Measurements from ENCODE around the gene MAPT. TPM values are rescaled to one million over a fixed set of nuclear protein-coding genes. Genes with fewer than 3 reads are reported as not detected.
A peak's percentile ranks its signal among the peaks of the same experiment; 100 is the strongest.

Gene MAPT
- total and polyA plus RNA-seq, 2 of the 13 experiments (the other 11 are each of a cell fraction or from before 2014, with no cell fraction given), result 2.1 to 2.8 TPM

DNA sequence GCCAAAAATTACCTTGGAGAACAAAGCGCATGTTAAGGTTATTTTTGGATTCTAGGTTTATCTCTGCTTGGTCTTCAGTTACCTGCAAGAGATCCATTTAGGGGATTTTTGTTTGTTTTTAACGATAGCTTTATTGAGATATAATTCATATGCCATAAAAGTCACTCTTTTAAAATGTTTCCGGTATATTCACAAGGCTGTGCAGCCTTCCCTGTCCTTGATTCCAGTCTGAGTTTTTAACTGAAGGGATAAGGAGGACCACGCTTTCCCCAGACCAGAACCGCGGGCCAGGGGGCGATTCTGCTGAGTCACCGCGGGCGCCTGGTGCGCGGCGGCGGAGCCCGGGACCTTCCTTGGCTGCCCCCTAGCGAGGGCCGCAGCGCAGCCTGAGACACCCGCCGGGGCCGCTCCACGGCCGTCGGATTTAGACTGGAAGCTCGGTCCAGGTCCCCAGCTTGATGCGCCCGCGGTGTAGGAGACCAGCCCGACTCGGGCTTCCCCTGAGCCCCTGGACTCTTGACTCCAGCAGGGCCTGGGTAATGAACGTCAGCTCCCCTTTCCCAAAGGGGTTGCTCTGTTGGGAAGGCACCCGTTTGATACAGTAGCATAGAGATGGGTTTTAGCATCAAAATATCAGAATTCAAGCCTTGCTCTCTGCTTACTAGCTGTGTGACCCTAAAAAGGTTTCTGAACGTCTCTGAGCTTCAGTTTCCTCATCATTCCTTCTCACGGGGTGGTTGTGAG is 54.7 kb downstream of the MAPT start (continued):
- TF ChIP-seq ZNF501 (CRISPR knock-in tag; IDR thresholded peaks at IDR 0.05), result peak; percentile 87
- TF ChIP-seq RBFOX2 (IDR thresholded peaks at IDR 0.05; ENCODE audit: low read depth, low read length), result 0 out of 2 replicates have a peak, but pooled peaks have one; percentile 52
- TF ChIP-seq FOXP1 (IDR thresholded peaks at IDR 0.05), result no peak
- no peak for TF ChIP-seq FOXP1 (CRISPR knock-in tag; IDR thresholded peaks at IDR 0.05)
- TF ChIP-seq, protein P1, sequence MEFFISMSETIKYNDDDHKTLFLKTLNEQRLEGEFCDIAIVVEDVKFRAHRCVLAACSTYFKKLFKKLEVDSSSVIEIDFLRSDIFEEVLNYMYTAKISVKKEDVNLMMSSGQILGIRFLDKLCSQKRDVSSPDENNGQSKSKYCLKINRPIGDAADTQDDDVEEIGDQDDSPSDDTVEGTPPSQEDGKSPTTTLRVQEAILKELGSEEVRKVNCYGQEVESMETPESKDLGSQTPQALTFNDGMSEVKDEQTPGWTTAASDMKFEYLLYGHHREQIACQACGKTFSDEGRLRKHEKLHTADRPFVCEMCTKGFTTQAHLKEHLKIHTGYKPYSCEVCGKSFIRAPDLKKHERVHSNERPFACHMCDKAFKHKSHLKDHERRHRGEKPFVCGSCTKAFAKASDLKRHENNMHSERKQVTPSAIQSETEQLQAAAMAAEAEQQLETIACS (CRISPR knock-in tag; IDR thresholded peaks at IDR 0.05), result peak; percentile 72; the same call in 1 of the 2 replicates
- TF ChIP-seq FOXM1 (CRISPR knock-in tag; IDR thresholded peaks at IDR 0.05), result no peak
- no peak for TF ChIP-seq PHF5A (CRISPR knock-in tag; IDR thresholded peaks at IDR 0.05; ENCODE audit: low read depth, unreplicated experiment)
- TF ChIP-seq, protein P2, sequence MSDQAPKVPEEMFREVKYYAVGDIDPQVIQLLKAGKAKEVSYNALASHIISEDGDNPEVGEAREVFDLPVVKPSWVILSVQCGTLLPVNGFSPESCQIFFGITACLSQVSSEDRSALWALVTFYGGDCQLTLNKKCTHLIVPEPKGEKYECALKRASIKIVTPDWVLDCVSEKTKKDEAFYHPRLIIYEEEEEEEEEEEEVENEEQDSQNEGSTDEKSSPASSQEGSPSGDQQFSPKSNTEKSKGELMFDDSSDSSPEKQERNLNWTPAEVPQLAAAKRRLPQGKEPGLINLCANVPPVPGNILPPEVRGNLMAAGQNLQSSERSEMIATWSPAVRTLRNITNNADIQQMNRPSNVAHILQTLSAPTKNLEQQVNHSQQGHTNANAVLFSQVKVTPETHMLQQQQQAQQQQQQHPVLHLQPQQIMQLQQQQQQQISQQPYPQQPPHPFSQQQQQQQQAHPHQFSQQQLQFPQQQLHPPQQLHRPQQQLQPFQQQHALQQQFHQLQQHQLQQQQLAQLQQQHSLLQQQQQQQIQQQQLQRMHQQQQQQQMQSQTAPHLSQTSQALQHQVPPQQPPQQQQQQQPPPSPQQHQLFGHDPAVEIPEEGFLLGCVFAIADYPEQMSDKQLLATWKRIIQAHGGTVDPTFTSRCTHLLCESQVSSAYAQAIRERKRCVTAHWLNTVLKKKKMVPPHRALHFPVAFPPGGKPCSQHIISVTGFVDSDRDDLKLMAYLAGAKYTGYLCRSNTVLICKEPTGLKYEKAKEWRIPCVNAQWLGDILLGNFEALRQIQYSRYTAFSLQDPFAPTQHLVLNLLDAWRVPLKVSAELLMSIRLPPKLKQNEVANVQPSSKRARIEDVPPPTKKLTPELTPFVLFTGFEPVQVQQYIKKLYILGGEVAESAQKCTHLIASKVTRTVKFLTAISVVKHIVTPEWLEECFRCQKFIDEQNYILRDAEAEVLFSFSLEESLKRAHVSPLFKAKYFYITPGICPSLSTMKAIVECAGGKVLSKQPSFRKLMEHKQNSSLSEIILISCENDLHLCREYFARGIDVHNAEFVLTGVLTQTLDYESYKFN (CRISPR knock-in tag; conservative IDR thresholded peaks at IDR 0.05), result peak; percentile 45; the same call in 1 of the 2 replicates
- no peak for TF ChIP-seq KAT2B (IDR thresholded peaks at IDR 0.05; ENCODE audit: borderline replicate concordance, low read depth, low read length)
- TF ChIP-seq, protein P3, sequence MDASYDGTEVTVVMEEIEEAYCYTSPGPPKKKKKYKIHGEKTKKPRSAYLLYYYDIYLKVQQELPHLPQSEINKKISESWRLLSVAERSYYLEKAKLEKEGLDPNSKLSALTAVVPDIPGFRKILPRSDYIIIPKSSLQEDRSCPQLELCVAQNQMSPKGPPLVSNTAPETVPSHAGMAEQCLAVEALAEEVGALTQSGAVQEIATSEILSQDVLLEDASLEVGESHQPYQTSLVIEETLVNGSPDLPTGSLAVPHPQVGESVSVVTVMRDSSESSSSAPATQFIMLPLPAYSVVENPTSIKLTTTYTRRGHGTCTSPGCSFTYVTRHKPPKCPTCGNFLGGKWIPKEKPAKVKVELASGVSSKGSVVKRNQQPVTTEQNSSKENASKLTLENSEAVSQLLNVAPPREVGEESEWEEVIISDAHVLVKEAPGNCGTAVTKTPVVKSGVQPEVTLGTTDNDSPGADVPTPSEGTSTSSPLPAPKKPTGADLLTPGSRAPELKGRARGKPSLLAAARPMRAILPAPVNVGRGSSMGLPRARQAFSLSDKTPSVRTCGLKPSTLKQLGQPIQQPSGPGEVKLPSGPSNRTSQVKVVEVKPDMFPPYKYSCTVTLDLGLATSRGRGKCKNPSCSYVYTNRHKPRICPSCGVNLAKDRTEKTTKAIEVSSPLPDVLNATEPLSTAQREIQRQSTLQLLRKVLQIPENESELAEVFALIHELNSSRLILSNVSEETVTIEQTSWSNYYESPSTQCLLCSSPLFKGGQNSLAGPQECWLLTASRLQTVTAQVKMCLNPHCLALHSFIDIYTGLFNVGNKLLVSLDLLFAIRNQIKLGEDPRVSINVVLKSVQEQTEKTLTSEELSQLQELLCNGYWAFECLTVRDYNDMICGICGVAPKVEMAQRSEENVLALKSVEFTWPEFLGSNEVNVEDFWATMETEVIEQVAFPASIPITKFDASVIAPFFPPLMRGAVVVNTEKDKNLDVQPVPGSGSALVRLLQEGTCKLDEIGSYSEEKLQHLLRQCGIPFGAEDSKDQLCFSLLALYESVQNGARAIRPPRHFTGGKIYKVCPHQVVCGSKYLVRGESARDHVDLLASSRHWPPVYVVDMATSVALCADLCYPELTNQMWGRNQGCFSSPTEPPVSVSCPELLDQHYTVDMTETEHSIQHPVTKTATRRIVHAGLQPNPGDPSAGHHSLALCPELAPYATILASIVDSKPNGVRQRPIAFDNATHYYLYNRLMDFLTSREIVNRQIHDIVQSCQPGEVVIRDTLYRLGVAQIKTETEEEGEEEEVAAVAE (CRISPR knock-in tag; IDR thresholded peaks at IDR 0.05; ENCODE audit: borderline replicate concordance), result no peak
- TF ChIP-seq, protein P4, sequence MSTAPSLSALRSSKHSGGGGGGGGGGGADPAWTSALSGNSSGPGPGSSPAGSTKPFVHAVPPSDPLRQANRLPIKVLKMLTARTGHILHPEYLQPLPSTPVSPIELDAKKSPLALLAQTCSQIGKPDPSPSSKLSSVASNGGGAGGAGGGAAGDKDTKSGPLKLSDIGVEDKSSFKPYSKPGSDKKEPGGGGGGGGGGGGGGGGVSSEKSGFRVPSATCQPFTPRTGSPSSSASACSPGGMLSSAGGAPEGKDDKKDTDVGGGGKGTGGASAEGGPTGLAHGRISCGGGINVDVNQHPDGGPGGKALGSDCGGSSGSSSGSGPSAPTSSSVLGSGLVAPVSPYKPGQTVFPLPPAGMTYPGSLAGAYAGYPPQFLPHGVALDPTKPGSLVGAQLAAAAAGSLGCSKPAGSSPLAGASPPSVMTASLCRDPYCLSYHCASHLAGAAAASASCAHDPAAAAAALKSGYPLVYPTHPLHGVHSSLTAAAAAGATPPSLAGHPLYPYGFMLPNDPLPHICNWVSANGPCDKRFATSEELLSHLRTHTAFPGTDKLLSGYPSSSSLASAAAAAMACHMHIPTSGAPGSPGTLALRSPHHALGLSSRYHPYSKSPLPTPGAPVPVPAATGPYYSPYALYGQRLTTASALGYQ (CRISPR knock-in tag; IDR thresholded peaks at IDR 0.05), result no peak
- TF ChIP-seq HOXA5 (CRISPR knock-in tag; IDR thresholded peaks at IDR 0.05), result peak; percentile 79; the same call in 1 of the 2 replicates
- TF ChIP-seq ZNF510 (CRISPR knock-in tag; IDR thresholded peaks at IDR 0.05; ENCODE audit: low read depth), result no peak
- TF ChIP-seq ATF7 (IDR thresholded peaks at IDR 0.05), result no peak
- 0 out of 2 replicates have a peak, but pooled peaks have one; percentile 50 for TF ChIP-seq ATF7 (CRISPR knock-in tag; IDR thresholded peaks at IDR 0.05)
- TF ChIP-seq, protein P5, sequence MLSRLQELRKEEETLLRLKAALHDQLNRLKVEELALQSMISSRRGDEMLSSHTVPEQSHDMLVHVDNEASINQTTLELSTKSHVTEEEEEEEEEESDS (CRISPR knock-in tag; IDR thresholded peaks at IDR 0.05; ENCODE audit: borderline replicate concordance), result no peak
- TF ChIP-seq SMARCE1 (IDR thresholded peaks at IDR 0.05; ENCODE audit: borderline replicate concordance), result no peak
- TF ChIP-seq NR2F1 (CRISPR knock-in tag; IDR thresholded peaks at IDR 0.05), result no peak
- TF ChIP-seq ARNTL (CRISPR knock-in tag; IDR thresholded peaks at IDR 0.05), result peak; percentile 59; the same call in 1 of the 2 replicates

Data from HepG2 (cell line).